Panc1 (cell line): Measurements from ENCODE around the gene IFITM1.

ENCODE experiments used
- SIN3A ChIP-seq: IDR thresholded peaks from 2 replicates; pipeline ENCODE4 v1.6.1; 2012; ENCODE audit warnings: low read depth, mild to moderate bottlenecking, low read length, moderate library complexity, borderline replicate concordance; ENCODE audit not compliant: insufficient read depth
- TCF7L2 ChIP-seq: IDR thresholded peaks from 2 replicates; pipeline ENCODE4 v1.6.1; 2011; ENCODE audit warnings: mild to moderate bottlenecking, low read depth, low read length, inconsistent platforms

DNA sequence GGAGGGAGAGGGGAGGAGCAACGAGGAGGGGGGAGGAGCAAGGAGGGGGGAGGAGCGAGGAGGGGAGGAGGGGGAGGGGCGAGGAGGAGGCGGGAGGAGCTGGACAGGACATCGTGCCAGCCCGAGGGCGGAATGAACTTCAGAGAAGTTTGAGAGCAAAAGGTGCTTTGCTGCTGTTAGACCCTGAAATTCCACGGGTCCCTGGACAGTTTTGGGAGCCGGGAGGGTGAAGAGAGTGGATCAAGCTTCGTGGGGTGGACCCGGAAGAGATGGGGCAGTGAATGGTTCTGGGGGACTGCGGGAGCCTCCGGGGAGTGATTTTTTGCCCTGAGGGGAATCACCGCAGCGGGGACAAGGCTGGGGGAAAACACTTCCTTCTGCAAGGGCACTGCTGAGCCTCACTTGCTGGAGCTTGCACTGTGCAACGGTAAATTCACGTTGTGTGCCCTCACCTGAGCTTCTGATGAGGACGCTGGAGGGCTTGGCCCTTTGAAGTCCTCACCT lies 46.3 kb upstream of the IFITM1 start:
- TF ChIP-seq SIN3A (no peak), TCF7L2 (peak; percentile 81; the same call in 1 of the 2 replicates)
